ENCODE data around the gene IZUMO4.
"Not testable (repeated sequence)": the region's sequence is repeated elsewhere in the genome, so short reads cannot be mapped to it uniquely, and the experiment has no call there.

Gene IZUMO4

DNA sequence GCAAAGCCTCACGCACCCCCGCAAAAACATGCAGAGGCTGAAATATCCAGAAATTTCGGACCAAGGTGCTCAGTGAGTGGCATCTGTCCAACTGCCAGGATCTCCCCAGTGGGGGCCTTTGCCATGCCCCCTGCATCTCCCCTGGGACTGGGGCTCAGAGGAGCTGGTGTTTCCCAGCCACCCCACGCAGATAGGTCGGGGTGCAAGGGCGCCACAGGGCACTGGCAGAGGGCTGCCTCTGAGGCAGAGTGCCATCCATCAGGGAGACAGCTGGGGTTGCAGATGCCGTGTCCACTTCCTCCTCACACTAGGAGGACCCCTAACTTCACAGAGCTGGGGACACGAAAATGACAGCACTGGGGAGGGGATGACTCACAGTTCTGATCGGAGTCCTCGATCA is 26.3 kb downstream of the IZUMO4 start:
- H3K36me3 ChIP-seq (ENCODE audit: insufficient read depth, low read length), result peaks cover 77% of the 10 kb centered on the region
- no peaks in the 10 kb centered on the region for H3K4me1 ChIP-seq (ENCODE audit: insufficient read depth, low read length)
- no peak overlapping the region for H2AFZ ChIP-seq (ENCODE audit: low read depth, low read length)
- H3K27me3 ChIP-seq (ENCODE audit: insufficient read depth, low read length), result no peaks in the 10 kb centered on the region
- no peak overlapping the region for H3K4me3 ChIP-seq (ENCODE audit: low read length)
- no peaks in the 10 kb centered on the region for H3K9me3 ChIP-seq (ENCODE audit: low read length)

DNA sequence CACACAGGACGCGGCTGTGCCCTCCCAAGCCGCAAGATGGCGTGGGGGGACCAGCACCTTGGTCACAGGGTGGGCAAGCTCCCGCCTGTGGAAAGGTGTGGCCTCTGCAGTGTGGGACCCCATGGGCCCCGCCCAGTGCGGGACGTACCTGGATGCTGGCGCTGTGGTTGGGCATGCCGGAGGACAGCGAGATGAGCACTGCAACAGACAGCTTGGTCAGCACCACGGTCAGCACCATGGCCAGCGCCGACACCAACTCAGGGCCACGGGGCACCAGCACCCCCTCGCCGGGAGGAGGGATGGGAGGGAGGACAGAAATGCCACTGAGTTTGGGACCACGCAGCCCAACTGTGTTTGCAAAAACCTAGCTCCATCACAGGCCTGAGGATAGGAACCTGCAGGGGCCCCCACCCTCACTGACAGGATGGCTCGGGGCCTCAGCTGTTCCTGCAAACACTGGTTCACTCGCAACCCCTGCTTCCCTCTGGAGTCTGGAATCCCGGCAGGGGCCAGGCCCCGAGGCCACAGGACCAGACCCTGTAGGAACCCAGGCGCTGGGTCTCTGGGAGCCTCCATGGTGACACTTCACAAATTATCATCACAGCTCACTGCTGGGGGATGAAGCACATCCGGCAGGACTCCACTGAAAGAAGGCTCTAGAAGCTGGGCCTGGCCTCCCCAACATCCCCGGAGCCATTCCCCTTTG is 27.1 kb downstream of the IZUMO4 start:
- Histone ChIP-seq H3K4me3 (ENCODE audit: low read length) (no peak overlapping the region), H3K27me3 (ENCODE audit: insufficient read depth, low read length) (no peaks in the 10 kb centered on the region), H3K4me1 (ENCODE audit: insufficient read depth, low read length) (no peaks in the 10 kb centered on the region), H3K36me3 (ENCODE audit: insufficient read depth, low read length) (peaks cover 68% of the 10 kb centered on the region), H2AFZ (ENCODE audit: low read depth, low read length) (no peak overlapping the region), H3K9me3 (ENCODE audit: low read length) (no peaks in the 10 kb centered on the region)

DNA sequence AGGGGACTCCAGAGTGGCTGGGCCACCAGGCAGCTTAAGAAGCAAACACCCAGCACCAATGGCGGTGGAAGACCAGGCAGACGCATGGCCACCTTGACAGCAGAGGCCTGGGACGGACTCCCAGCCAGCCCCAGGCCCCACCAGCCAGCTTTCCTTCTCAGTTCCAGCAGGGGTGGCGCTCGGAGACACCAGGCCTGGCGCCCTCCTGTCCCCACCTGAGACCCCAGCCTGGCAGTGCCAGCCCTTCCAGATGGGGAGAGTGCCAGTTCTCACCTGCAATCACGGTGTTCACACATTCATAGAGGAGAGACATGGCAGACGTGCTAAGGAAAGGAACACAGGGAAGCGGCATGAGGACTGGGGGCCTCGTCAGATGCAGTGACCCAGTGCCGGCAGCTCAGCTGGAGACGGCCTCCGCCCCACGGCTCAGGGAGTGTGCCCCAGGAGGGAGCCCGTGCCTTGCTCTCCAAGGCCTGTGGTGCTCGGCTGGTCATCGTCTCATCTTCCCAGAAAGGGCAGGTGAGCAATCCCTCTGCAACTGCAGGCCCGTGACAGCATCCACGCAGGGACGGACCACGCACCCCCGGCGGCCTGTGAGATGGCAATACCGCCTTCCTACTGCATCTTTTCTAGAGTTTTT is 30.3 kb downstream of the IZUMO4 start:
- Histone ChIP-seq H3K27me3 (ENCODE audit: insufficient read depth, low read length) (no peaks in the 10 kb centered on the region), H3K36me3 (ENCODE audit: insufficient read depth, low read length) (peaks cover 73% of the 10 kb centered on the region), H3K4me1 (ENCODE audit: insufficient read depth, low read length) (no peaks in the 10 kb centered on the region), H3K4me3 (ENCODE audit: low read length) (no peak overlapping the region), H2AFZ (ENCODE audit: low read depth, low read length) (no peak overlapping the region), H3K9me3 (ENCODE audit: low read length) (no peaks in the 10 kb centered on the region)

GRCh38 chr19:2127758-2128157 is 31.0 kb downstream of the IZUMO4 start:
- no peak overlapping the region for H2AFZ ChIP-seq (ENCODE audit: low read depth, low read length)
- H3K9me3 ChIP-seq (ENCODE audit: low read length), result no peaks in the 10 kb centered on the region
- H3K36me3 ChIP-seq (ENCODE audit: insufficient read depth, low read length), result peaks cover 73% of the 10 kb centered on the region
- no peaks in the 10 kb centered on the region for H3K4me1 ChIP-seq (ENCODE audit: insufficient read depth, low read length)
- H3K27me3 ChIP-seq (ENCODE audit: insufficient read depth, low read length), result no peaks in the 10 kb centered on the region
- H3K4me3 ChIP-seq (ENCODE audit: low read length), result no peak overlapping the region

- H3K9me3 ChIP-seq (ENCODE audit: low read length); H3K4me3 ChIP-seq (ENCODE audit: low read length); H2AFZ ChIP-seq (ENCODE audit: low read depth, low read length); H3K27me3 ChIP-seq (ENCODE audit: insufficient read depth, low read length); H3K4me1 ChIP-seq (ENCODE audit: insufficient read depth, low read length): not testable (repeated sequence)
- peaks cover 73% of the 10 kb centered on the region for H3K36me3 ChIP-seq (ENCODE audit: insufficient read depth, low read length)
Measured at GRCh38 chr19:2128252-2128651, 31.5 kb downstream of the IZUMO4 start.

- Histone ChIP-seq H3K27me3 (ENCODE audit: insufficient read depth, low read length) (no peaks in the 10 kb centered on the region), H2AFZ (ENCODE audit: low read depth, low read length) (no peak overlapping the region), H3K4me1 (ENCODE audit: insufficient read depth, low read length) (no peaks in the 10 kb centered on the region), H3K36me3 (ENCODE audit: insufficient read depth, low read length) (peaks cover 67% of the 10 kb centered on the region), H3K4me3 (ENCODE audit: low read length) (no peak overlapping the region), H3K9me3 (ENCODE audit: low read length) (no peaks in the 10 kb centered on the region)
Measured at GRCh38 chr19:2129022-2129421, 32.3 kb downstream of the IZUMO4 start.

DNA sequence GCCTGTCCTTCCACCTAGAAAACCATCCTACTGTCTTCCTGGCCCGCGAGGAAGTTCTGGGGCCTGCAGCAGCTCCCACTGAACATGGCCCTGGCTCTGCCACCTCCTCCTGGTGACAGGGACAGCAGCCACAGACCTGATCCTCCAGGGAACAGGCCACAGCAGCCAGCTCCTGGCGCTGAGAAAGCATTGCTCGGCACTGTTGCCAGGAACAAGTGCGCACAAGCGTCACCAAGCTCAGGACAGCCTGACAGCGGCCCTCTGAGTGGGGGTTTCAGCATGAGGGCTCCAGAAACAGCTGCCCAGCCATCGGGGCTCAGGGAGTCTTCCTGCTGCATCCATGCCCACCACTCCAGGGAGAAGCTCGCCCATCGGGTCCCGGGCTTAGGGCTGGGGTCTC is 32.8 kb downstream of the IZUMO4 start:
- H3K27me3 ChIP-seq (ENCODE audit: insufficient read depth, low read length), result no peaks in the 10 kb centered on the region
- H3K9me3 ChIP-seq (ENCODE audit: low read length), result no peaks in the 10 kb centered on the region
- no peak overlapping the region for H3K4me3 ChIP-seq (ENCODE audit: low read length)
- H2AFZ ChIP-seq (ENCODE audit: low read depth, low read length), result no peak overlapping the region
- H3K36me3 ChIP-seq (ENCODE audit: insufficient read depth, low read length), result peaks cover 64% of the 10 kb centered on the region
- H3K4me1 ChIP-seq (ENCODE audit: insufficient read depth, low read length), result no peaks in the 10 kb centered on the region

DNA sequence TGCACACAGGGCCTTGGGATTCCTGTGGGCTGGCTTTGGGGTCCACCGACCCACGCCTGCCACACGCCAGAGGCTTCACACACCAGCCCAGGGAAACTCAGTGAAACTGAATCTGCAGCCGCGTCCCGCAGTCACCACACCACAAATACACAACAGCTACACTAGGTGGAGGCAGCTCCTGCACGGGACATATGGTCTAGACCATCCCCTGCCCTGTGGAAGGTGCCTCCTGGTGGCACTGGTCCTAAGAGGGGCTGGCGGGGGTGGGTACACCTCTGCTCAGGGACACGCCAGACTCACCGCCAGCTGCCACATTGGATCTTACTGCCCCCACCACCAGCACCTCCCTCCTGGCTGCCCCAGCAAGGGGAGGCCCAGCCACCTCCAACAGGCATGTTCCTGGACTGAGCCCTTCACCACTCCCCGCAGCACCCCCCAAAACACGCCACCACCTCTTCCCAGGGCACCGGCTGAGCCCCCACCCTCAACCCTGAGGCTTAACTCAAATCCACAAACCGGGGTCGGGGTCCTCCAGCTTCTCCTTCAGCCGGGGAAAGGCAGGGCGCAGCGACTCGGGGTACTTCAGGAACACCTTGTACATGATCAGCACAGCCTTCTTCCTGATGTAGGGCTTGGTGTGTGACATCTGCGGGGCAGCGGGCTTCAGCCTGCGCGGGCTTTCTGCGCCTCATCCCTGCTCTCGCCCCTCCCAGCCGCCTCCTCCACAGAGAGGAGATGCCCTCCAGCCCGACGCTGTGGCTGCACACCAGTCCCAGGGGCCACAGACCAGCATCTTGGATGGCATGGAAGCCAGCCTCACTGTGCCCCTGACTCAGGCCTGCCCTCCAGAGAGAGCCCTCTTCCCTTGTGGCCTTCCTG is 33.4 kb downstream of the IZUMO4 start:
- peaks cover 64% of the 10 kb centered on the region for H3K36me3 ChIP-seq (ENCODE audit: insufficient read depth, low read length)

GRCh38 chr19:2131012-2131975 is 34.6 kb downstream of the IZUMO4 start:
- H2AFZ ChIP-seq (ENCODE audit: low read depth, low read length); H3K27me3 ChIP-seq (ENCODE audit: insufficient read depth, low read length); H3K9me3 ChIP-seq (ENCODE audit: low read length); H3K4me3 ChIP-seq (ENCODE audit: low read length); H3K4me1 ChIP-seq (ENCODE audit: insufficient read depth, low read length): not testable (repeated sequence)
- H3K36me3 ChIP-seq (ENCODE audit: insufficient read depth, low read length), result peaks cover 65% of the 10 kb centered on the region

More for the DNA sequence above, 33.4 kb downstream of the IZUMO4 start:
- Histone ChIP-seq H3K4me3 (ENCODE audit: low read length) (no peak overlapping the region), H3K9me3 (ENCODE audit: low read length) (no peaks in the 10 kb centered on the region), H2AFZ (ENCODE audit: low read depth, low read length) (no peak overlapping the region), H3K27me3 (ENCODE audit: insufficient read depth, low read length) (no peaks in the 10 kb centered on the region), H3K4me1 (ENCODE audit: insufficient read depth, low read length) (no peaks in the 10 kb centered on the region)

GRCh38 chr19:2132191-2132590 is 35.5 kb downstream of the IZUMO4 start:
- no peaks in the 10 kb centered on the region for H3K9me3 ChIP-seq (ENCODE audit: low read length)
- H3K27me3 ChIP-seq (ENCODE audit: insufficient read depth, low read length), result no peaks in the 10 kb centered on the region
- peaks cover 65% of the 10 kb centered on the region for H3K36me3 ChIP-seq (ENCODE audit: insufficient read depth, low read length)
- no peak overlapping the region for H2AFZ ChIP-seq (ENCODE audit: low read depth, low read length)
- no peak overlapping the region for H3K4me3 ChIP-seq (ENCODE audit: low read length)
- H3K4me1 ChIP-seq (ENCODE audit: insufficient read depth, low read length), result no peaks in the 10 kb centered on the region

DNA sequence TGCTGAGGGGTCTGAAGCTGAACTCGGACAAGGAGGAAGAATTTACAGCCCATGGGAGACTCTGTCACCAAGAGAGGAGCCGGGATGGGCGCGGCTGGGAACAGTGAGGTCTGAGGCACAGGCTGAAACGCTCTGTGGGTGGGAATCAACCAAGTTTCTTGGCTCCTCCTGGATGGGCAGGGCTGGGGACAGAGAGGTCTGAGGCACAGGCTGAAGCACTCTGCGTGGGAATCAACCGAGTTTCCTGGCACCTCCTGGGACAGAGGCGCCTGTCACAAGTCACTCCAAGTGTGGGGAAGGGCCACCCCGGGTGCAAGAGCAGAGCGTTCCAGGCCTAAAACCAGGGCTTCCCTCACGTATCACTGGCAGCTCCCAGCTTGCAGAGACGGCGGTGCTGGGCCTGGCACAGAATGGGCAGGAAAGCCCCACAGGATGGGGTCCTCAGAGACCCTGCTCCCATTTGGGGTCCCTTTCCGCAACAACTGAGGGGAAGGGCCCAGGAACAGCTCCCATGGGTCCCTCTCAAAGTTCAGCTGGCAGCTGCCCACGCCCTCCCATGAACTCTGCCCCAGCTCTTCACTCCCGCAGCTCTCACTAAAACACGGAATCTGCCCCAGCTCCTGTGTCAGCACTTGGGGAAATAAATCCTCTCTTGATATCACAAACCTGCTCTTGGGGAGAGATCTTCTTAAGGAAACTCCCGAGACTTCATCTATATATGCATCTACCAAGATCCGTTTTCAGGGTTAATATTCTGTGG is 36.2 kb downstream of the IZUMO4 start:
- Histone ChIP-seq H2AFZ (ENCODE audit: low read depth, low read length) (no peak overlapping the region), H3K36me3 (ENCODE audit: insufficient read depth, low read length) (peaks cover 66% of the 10 kb centered on the region), H3K4me1 (ENCODE audit: insufficient read depth, low read length) (no peaks in the 10 kb centered on the region), H3K27me3 (ENCODE audit: insufficient read depth, low read length) (no peaks in the 10 kb centered on the region), H3K9me3 (ENCODE audit: low read length) (no peaks in the 10 kb centered on the region), H3K4me3 (ENCODE audit: low read length) (no peak overlapping the region)
